Left ventricle myocardium inferior (tissue), 1 donor: Measurements from ENCODE around the gene ARFRP1. TPM values are rescaled to one million over a fixed set of nuclear protein-coding genes. Genes with fewer than 3 reads are reported as not detected.

Source experiments
- DNase-seq: peaks from one replicate; pipeline ENCODE4 v3.0.0-alpha.2; 2020
- H3K27ac ChIP-seq: fragments of 200-600 bp; replicated peaks from 2 replicates; pipeline ENCODE4 v1.8.0; 2021
- H3K27me3 ChIP-seq: fragments of 200-600 bp; 2 replicates; pipeline ENCODE4 v1.8.0; 2021; ENCODE audit warnings: low read depth
- H3K36me3 ChIP-seq: fragments of 200-600 bp; 2 replicates; pipeline ENCODE4 v1.8.0; 2021
- H3K4me1 ChIP-seq: fragments of 200-600 bp; 2 replicates; pipeline ENCODE4 v1.8.0; 2021
- H3K4me3 ChIP-seq: fragments of 200-600 bp; 2 replicates; pipeline ENCODE4 v1.8.0; 2021; ENCODE audit warnings: mild to moderate bottlenecking, moderate library complexity
- H3K9me3 ChIP-seq: fragments of 200-600 bp; replicated peaks from 2 replicates; pipeline ENCODE4 v1.8.0; 2021
- intact Hi-C: fragments of 100-400 bp; cut with micrococcal nuclease; formaldehyde crosslinking; loops from one replicate; pipeline ENCODE4 v1.11.0; 2022
- total RNA-seq: library from RNA; stranded (reverse); fragmentation: NEBNext Ultra II Directional; extraction: Animal tissue kit (Norgen Biotek cat#: 25700); gene quantifications from one replicate; pipeline ENCODE4 v1.2.1, GENCODE V29; 2021
- TF ChIP-seq, protein P1 (sequence below): fragments of 200-600 bp; IDR thresholded peaks from 2 replicates; pipeline ENCODE4 v1.8.0; 2021; ENCODE audit warnings: antibody characterized with exemption, mild to moderate bottlenecking, borderline replicate concordance
- donor health status: DM: no; HTN: yes; CAD: no; lungs with severe emphysema.

The ARFRP1 gene
- total RNA-seq, 1 donor from 2014 or later = 37.1 TPM

DNA sequence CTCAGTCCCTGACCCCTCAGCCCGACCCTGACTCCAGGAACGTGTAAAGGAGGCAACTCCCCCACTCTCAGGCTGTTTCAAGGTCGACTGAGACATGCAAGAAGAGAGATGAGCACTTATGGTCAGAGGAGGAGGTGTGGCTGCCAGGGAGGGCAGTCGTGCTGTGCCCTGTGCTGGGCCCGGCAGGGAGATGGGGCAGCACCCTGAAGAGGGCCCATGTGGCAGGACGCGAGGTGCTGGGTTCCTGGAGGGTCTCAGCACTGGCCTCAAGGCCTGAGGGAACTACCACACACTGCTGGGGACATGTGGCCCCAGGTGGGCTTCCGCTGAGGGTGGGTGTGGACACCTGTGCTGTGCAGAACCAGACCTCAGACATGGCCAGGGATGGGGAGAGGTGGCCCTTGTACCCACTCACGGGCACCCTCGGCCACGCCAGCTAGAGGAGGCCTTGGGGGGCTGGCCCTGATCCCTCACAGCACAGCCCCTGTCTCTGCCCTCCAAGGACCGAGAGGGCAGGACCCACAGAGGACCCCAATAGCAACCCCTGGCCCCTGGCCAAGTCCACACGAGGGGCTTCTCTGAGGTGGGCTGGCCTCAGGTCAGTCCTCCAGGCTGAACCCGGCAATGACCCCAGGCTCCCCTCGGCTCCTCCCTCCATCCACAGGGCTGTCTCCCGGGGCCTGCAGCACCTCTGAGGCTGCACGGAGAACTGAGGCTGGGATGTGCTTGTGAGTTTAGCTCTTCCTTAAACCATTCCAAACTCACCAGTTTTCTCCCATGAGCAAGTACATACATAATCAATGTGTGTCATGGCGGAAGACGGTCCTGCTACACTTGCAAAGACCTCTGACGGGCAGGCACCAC, 40.5 kb upstream of the ARFRP1 start:
- no peak overlapping the region for H3K4me3 ChIP-seq
- peaks cover 11% of the 10 kb centered on the region for H3K4me1 ChIP-seq
- H3K27ac ChIP-seq = peak overlapping the region; percentile 11
- no peak for DNase-seq
- no peaks in the 10 kb centered on the region for H3K9me3 ChIP-seq
- peaks cover 61% of the 10 kb centered on the region for H3K36me3 ChIP-seq
- intact Hi-C loops = no loop called here
- no peaks in the 10 kb centered on the region for H3K27me3 ChIP-seq
- TF ChIP-seq, protein P1, sequence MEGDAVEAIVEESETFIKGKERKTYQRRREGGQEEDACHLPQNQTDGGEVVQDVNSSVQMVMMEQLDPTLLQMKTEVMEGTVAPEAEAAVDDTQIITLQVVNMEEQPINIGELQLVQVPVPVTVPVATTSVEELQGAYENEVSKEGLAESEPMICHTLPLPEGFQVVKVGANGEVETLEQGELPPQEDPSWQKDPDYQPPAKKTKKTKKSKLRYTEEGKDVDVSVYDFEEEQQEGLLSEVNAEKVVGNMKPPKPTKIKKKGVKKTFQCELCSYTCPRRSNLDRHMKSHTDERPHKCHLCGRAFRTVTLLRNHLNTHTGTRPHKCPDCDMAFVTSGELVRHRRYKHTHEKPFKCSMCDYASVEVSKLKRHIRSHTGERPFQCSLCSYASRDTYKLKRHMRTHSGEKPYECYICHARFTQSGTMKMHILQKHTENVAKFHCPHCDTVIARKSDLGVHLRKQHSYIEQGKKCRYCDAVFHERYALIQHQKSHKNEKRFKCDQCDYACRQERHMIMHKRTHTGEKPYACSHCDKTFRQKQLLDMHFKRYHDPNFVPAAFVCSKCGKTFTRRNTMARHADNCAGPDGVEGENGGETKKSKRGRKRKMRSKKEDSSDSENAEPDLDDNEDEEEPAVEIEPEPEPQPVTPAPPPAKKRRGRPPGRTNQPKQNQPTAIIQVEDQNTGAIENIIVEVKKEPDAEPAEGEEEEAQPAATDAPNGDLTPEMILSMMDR = no peak

DNA sequence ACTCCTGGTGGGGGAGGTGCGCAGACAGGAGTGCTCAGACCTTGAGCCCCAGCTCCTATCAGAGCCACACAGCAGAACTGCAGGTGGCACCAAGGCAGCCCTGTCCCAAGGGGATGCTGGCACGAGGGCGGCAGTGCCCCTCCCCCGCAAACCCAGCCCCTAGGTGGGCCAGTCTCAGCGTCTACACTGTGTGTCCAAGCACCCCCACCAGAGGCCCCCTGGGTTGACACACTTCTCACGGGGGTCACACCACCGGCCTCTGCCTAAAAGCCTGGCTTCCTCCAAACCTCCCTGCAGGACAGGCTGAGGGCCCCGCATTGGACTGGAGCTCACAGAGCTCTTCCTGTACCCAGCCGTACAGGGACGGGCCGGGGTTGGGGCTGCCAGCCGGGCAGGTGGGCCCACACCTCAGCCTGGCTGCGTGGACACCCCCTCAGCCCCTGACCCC, 39.9 kb upstream of the ARFRP1 start:
- TF ChIP-seq, protein P1 = no peak
- Histone ChIP-seq H3K4me3 (no peak overlapping the region), H3K9me3 (no peaks in the 10 kb centered on the region), H3K36me3 (peaks cover 66% of the 10 kb centered on the region), H3K4me1 (peaks cover 13% of the 10 kb centered on the region), H3K27ac (peak overlapping the region; percentile 11), H3K27me3 (no peaks in the 10 kb centered on the region)
- intact Hi-C loops = no loop called here
- DNase-seq = no peak

DNA sequence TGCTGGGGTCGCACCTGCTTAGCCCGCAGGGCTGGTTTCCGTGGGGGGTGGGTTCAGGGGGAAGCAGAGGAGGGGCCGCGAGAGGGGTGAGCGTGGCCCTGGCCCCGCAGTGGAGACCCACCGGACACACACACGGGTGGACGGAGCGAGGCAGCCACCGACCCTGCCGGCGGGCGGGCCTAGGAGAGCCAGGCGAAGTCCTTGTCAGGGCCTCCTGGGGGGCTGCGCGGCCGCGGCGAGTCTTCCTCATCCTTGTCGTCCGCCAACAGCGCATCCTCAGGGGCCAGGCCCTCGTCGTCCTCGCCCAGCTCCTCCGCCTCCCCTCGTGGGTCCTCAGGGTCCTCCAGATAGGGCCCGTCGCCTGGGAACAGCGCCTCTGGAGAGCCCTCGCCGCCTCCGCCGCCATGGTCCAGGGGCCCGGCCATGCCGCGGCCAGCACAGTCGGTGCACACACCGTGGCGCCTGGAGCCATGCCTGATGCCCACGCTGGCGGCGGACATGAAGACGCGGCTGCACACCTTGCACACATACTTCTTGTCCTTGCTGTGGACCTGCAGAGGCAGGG, 39.1 kb upstream of the ARFRP1 start:
- no peaks in the 10 kb centered on the region for H3K9me3 ChIP-seq
- peaks cover 22% of the 10 kb centered on the region for H3K4me1 ChIP-seq
- peaks cover 66% of the 10 kb centered on the region for H3K36me3 ChIP-seq
- intact Hi-C loops = no loop called here
- no peak overlapping the region for H3K27ac ChIP-seq
- DNase-seq = no peak
- no peak overlapping the region for H3K4me3 ChIP-seq
- no peaks in the 10 kb centered on the region for H3K27me3 ChIP-seq
- TF ChIP-seq, protein P1 = no peak

DNA sequence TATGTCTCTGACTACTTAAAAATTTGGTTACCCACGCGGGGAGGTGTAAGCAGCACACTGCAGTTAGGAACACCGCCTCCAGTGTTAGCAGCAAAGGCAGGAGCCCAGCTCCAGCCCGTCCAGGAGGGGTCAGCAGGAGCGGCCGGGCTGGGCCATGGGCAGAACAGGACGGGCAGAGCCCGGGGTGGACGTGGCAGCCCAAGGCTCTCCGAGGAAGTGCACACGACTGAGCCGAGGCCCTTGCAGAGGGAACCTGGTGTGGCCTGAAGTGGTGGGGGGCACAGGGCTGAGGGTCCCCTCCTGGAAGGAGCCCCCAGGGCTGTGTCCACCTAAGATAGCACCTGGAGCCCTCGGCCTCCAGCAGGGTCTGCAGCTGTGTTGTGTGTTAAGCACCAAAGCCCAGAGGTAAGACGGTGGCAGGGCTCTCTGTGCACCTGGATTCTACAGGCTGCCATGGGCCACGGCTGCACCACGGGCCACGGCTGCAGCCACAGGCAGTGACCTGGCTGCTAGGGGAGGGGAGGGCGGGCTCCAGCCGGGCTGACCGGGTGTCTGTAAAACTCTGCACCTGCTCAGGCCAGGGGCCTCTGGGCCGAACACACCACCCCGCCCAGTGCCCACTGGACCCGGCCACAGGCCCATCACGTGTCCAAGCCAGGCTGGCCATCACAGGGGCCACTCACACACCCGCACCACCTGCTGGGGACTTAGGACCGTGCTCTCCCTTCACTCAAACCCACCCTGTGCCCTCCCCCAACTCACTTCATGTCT, 38.4 kb upstream of the ARFRP1 start:
- peaks cover 65% of the 10 kb centered on the region for H3K36me3 ChIP-seq
- TF ChIP-seq, protein P1 = no peak
- peaks cover 28% of the 10 kb centered on the region for H3K4me1 ChIP-seq

DNA sequence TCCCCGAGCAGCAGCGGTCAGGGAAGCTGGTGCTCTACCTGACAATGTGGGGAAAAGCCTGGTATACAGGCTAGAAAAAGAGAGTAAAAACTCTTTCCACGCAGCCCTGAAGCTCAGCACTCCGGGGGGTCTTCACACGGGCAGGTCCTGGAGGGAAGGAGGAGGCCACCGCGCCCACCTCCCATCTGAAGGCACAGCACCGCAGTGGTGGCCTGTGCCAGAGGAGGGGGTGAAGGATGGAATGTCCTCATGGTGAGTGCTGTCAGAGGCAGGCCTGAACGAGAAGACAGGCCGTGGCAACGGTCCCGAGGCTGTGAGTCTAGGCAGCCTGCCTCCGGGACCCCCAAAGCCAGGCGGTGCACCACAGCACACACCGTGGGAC, 37.6 kb upstream of the ARFRP1 start:
- H3K27ac ChIP-seq = no peak overlapping the region
- intact Hi-C loops = no loop called here
- no peak for DNase-seq
- H3K36me3 ChIP-seq = peaks cover 61% of the 10 kb centered on the region
- no peaks in the 10 kb centered on the region for H3K9me3 ChIP-seq
- H3K27me3 ChIP-seq = no peaks in the 10 kb centered on the region
- TF ChIP-seq, protein P1 = no peak
- H3K4me3 ChIP-seq = no peak overlapping the region
- peaks cover 36% of the 10 kb centered on the region for H3K4me1 ChIP-seq

More for the DNA sequence above, 38.4 kb upstream of the ARFRP1 start:
- DNase-seq = no peak
- H3K4me3 ChIP-seq = no peak overlapping the region
- no peak overlapping the region for H3K27ac ChIP-seq
- no peaks in the 10 kb centered on the region for H3K27me3 ChIP-seq
- H3K9me3 ChIP-seq = no peaks in the 10 kb centered on the region
- intact Hi-C loops = no loop called here
